Activated CD8-positive, alpha-beta memory T cell treated with anti-CD3 and anti-CD28 coated beads for 4 hours (primary cell): ENCODE measurements around the gene COX15.
"Not testable (repeated sequence)": the region's sequence is repeated elsewhere in the genome, so short reads cannot be mapped to it uniquely, and the experiment has no call there.

ENCODE experiments used
- DNase-seq, 2 donors: peaks; one replicate each; pipeline ENCODE4 v3.0.0-alpha.2; 2020; ENCODE audit warnings: low read depth in 2 of 2

The COX15 gene

DNA sequence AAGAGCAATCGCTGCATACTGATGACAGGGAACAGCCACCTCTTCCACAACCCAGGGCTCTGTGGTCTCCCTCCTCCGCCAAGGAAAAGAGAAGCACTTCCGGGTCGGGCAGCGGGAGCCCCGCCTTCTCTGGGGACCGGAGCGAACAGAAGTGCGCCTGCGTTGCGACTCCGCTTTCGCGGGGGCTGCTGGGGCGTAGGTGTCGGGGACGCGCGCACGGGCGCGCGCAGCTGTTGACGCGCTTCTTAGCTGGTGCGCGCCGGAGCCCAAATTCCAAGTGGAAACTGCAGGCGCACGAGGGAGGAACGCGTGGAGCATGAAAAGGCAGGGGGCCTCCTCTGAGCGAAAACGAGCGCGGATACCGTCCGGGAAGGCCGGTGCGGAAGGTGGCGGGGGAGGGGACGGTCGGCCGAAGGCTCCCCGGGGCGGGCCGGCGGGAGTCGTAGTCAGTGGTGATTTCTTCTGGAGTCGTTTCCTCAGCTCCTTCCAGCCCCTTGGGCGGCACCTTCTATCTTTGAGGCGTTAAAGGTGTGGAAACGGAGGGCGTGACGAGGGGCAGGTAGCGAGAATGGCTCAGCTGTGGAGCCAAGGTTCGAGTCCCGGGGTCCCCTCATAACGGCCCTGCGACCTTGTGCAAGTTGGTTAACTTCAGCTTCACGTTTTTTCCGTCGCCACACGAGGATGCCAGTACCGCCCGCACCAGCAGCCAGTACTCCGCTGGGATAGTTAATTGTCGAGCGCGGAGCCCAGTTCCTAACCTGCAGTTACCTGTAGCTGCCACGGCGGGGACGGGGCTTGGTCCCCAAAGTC is at the start of gene COX15, which contains the start of gene CUTC:
Gene COX15, minus strand, starts transcription at position 95 of the 810 bp plus-strand sequence. Its CDS starts 78 bp downstream, at position 17.
Gene CUTC, plus strand, starts transcription at position 202 of the 810 bp plus-strand sequence. Its CDS starts 115 bp downstream, at position 317.
- peak; percentile 87 to 91 for DNase-seq

DNA sequence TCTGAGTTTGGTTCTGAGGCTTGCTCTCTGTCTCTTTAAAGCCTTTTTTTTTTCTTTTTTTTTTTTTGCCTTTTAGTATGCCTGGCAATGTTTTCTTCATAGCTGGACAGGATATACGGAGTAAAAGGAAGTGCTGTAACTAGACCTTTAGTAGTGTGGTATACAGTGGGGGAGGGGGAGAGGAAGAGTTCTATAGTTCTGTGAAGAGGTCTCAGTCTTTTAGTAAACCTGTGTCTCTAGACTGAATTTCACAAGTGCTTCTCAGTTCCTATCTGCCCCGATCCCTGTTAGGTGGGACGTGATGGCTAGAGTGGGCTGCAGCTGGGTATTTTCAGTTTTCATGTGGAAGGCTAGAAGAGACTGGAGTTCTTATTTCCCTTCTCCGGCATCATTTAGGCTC is 47.4 kb upstream of the COX15 start:
- DNase-seq, result no peak

- no peak for DNase-seq
These were observed 46.2 kb upstream of the COX15 start for GRCh38 chr10:99777918-99778714.

- no peak for DNase-seq
These were observed 43.9 kb upstream of the COX15 start for GRCh38 chr10:99775850-99776249.

DNA sequence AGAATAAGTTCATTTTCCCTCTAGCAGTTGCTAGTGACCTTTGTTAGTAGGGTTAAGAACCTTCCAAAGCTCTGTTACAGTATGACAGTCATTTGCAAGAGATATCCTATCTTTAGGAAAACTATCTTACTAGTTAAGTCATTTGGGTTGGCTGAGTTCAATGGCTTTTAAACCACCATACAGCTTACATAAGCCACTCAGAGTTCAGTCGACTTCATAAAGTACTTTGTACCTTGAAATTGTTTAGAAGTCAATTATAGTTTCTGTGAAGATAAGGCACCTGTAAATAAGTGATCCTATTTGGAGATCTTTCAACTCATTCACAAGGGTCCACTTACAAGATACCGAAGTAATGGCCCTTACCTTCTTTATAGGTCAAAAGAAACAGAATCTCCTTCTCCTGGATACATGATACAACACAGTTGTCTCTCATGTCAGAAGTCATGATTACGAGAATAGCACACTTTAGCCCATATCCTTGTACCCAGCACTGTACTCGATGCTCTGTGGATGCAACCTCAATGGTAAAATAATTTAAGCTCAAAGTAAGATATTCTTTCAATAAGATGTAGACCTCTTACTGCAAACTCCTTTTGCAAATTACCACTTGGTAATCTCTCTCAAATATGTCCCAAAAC is 38.6 kb upstream of the COX15 start:
- no peak for DNase-seq

DNA sequence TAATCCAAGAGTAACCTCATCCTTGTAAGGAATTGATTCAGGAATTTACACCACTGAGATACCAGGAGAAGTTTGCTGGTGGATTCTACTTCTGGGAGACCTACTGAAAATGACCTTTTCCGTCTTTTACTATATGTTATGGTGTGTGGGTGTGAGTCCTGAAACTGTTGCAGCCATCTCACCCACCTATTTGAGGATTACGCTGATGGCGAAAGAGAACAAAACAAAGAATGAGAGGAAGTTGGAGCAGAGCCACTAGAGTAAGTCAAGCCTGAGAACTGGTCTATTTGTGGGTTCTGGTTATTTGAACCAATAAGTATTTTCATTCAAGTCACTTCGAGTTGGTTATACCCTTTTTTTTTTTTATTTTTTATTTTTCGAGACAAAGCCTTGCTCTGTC is 37.8 kb upstream of the COX15 start:
- no peak for DNase-seq

DNA sequence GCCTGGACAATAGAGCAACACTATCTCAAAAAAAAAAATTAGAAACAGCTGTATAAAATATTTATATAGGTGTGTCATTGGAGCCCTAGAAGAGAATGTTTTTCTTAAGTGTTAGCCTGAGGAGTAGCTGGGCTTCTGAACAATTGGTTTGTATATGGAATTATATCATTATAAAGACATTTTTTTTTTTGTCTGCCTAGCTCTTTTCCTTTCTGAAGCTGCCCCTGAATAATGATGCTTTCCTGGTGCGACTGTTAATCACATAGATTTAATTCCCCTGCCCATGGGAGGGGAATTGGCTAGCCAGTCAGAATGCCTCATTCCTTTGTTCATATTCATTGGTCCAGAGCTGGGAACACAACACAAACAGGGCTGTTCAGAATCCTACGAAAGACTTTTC is 36.6 kb upstream of the COX15 start:
- no peak for DNase-seq

DNA sequence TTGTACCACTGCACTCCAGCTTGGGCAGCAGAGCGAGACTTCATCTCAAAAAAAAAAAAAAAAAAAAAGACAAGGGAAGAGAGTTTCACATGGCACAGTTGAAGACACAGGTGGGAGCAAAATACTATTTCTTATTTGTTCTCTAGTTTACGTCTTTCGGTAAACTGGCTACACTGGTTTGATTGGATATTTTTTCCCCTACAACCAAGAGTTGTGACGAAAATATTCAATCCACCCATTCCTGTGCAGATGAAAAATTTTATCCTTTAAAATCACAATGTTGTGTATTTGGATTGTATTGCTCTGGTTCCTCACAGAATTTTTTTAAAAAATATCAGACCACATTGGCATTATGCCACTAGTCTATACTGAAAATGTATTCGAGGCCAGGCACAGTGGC is 36.0 kb upstream of the COX15 start:
- DNase-seq, result no peak

DNA sequence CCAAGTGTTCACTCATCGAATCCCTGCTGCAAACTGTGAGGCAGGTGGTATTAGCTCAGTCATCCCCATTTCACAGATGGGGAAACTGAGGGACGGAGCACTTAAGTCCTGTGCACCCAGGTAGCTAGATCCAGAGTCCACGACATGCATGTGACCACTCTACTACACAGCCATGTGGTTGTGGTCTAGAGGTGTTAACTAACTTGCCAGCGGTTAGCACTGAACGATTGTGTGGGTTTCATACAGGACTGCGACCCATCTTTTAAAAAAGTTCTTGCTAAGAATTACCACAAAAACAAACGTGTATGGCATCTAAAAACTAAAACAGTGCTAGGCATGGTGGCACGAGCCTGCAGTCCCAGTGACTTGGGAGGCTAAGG is 34.4 kb upstream of the COX15 start:
- no peak for DNase-seq

DNA sequence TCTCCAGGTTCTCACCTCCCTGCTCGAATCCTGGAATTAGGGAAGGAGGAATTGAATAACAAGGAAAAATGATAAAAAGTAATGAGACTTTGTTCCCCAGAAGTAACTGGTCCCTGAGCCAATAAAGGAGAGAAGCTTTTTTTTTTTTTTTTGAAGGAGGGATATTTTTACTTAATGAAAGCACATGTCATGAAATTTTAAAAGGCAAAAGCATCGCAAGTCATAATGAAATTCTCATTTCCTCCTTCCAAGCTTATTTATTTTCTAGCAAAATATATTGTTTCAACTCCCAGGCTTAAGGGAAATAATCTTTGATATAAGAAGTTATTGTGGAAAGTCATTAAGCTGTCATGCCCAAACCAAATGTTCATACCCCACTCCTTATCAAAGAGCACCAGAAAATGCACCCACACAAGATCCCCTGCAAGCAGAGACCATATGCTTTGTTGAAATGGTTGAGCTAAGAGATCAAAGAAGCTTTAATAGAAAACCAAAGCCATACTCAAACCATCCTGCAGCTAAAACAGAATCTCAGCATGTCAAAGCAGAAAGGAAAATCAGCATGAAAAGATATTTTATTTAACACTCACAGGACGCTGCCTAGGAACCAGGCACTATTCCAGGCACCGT is 33.9 kb upstream of the COX15 start:
- DNase-seq, result no peak

GRCh38 chr10:99761365-99761764 is 29.4 kb upstream of the COX15 start:
- no peak for DNase-seq

GRCh38 chr10:99760321-99760720 is 28.4 kb upstream of the COX15 start:
- no peak for DNase-seq

DNA sequence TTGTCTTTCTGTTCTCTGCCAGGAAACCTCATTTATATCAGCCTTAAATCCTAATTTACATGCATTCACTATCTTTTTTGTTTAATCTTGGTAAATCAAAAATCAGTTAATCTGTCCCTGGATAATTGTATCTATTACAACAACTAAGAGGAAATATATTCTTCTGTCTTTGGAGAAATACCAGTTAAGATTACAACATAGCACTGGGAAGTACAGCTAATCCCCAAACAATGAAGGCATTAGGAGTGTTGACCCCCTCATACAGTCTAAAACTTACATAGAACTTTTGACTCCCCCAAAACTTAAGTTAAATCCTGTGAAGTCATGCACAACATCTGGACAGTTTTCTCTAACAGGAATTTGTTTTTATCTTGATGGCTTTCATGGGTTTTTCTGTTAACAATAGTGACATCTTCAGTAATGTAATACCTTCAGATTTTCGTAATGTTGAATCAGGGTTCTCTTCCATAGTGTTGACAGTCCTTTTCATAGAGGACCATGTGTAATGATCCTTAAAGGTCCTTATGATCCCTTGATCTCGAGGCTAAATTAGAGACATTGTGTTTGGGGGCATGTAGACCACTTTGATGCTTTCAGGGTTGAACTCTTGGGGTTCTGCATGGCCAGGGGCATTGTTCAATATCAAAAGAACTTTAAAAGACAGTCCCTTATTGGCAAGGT is 26.4 kb upstream of the COX15 start:
- DNase-seq, result no peak

DNA sequence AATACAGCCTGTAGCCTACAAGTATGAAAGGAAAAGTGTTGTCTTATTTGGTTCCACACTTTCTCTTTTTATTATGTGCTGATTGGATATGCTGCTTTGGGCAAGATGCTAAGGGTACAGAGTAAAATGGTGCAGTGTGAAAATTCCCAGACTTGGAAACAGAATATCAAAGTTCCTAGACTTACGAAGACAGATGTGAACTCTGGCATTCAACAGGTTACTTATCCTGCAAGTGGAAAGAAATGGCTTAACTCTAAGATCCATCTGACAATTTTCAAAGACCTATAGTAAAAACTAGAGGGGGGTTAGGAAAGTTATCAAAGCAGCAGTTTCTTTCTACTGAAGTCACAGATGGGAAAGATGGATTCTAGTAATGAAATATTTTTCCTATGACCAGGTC is 24.2 kb upstream of the COX15 start:
- DNase-seq, result no peak

GRCh38 chr10:99754670-99755069 is 22.7 kb upstream of the COX15 start:
- DNase-seq, result no peak

DNA sequence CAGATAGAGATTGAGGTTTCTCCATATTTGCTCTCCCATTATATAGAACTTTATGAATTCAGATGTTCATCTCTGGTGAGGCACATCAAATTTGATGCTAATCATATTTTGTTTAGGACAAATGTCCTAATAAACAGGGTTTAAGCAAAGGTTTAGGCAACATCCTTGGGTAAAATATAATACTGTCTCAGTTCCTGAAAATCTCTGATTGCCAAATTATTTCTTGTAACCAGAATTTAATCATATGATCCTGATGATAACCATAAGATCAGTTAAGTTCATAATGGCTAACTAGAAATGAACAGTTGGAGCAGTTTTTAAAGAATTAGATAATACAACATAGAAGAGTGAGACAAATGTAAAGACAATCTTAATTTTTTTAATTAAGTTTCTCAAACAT is 18.7 kb upstream of the COX15 start:
- DNase-seq, result no peak

GRCh38 chr10:99748823-99749451 is 17.0 kb upstream of the COX15 start:
- DNase-seq, result no peak

- DNase-seq, result not testable (repeated sequence)
These were observed 14.2 kb upstream of the COX15 start for GRCh38 chr10:99746166-99746565.

DNA sequence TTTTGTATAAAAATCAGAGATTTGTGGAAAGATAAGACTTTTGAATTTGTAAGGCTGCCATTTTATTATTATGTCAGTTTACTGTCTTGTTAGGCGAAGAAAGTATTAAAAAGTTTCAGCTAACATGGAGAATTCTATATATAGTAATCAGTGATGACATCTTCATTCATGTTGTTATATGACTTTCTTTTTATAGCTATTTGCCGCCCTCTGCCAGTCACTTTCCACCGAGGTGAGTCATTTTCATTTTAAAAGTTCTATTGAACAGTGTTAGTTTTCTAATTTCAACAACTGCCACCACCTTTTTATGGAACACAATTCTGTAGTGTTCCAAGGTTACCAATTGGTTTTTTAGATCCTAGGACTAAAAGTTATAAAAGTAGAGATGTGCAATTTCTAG is 11.9 kb upstream of the COX15 start:
- no peak for DNase-seq

DNA sequence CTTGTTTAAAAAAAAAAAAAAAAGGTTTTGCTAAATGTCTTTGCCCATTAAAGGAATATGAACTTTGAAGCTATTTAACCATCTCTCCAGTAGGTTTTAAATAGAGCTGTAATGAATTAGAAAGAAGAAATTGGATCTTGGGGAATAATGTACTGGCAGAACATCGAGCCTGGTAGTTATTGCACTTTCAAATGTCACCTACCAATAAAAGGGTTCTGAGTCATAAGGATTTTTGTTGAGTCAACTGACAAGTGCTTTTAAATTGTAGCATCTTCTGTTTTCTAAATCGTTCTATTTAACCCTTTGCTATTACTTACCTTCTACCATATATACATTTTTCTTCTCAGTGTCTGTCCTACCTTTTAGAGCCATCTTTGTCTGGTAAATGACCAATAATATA is 10.8 kb upstream of the COX15 start:
- DNase-seq, result no peak

- DNase-seq, result no peak
These were observed 10.3 kb upstream of the COX15 start for GRCh38 chr10:99742254-99742653.
